K562 (cell line): ENCODE data around the gene GOLGA8A. TPM values are rescaled to one million over a fixed set of nuclear protein-coding genes. Genes with fewer than 3 reads are reported as not detected.

Experiments
- CREB1 ChIP-seq, 2 experiments: sonication (generic) in 1 of 2; formaldehyde crosslinking in 1 of 2; IDR thresholded peaks; 2 replicates each; pipeline versions ENCODE4 v1.6.1 to v1.8.0; 2012 to 2022; ENCODE audit warnings: inconsistent platforms in 1 of 2, mild to moderate bottlenecking in 1 of 2, missing genetic modification reagents in 1 of 2, moderate library complexity in 1 of 2
- DACH1 ChIP-seq: fragments of 450-650 bp; IDR thresholded peaks from 2 replicates; pipeline ENCODE4 v1.6.1; 2018; ENCODE audit not compliant: partially characterized antibody
- DMBX1 ChIP-seq: fragments of 250-450 bp; sonication (Bioruptor Pico); IDR thresholded peaks from 2 replicates; pipeline ENCODE4 v1.8.0; 2022; ENCODE audit warnings: inconsistent platforms, mild to moderate bottlenecking, moderate library complexity, borderline replicate concordance
- EP300 ChIP-seq: IDR thresholded peaks from 2 replicates; pipeline ENCODE4 v1.6.1; 2012; ENCODE audit warnings: low read length, improper control_type of control experiment
- HDAC3 ChIP-seq: fragments of 450-650 bp; IDR thresholded peaks from 2 replicates; pipeline ENCODE4 v1.6.1; 2018; ENCODE audit warnings: borderline replicate concordance, mild to moderate bottlenecking, moderate library complexity; ENCODE audit not compliant: partially characterized antibody
- HMBOX1 ChIP-seq: sonication (generic); IDR thresholded peaks from 2 replicates; pipeline ENCODE4 v1.6.1; 2016
- HSF4 ChIP-seq: fragments of 250-450 bp; sonication (Bioruptor Pico); IDR thresholded peaks from 2 replicates; pipeline ENCODE4 v2.1.2; 2022; ENCODE audit warnings: mild to moderate bottlenecking, moderate library complexity, borderline replicate concordance
- JUN ChIP-seq, 2 experiments: sonication (generic) in 1 of 2; formaldehyde crosslinking in 1 of 2; IDR thresholded peaks; 2 replicates each; pipeline versions ENCODE4 v1.6.1 to v1.8.0; 2012 to 2022; ENCODE audit warnings: borderline replicate concordance in 2 of 2, mild to moderate bottlenecking in 2 of 2, improper control_type of control experiment in 1 of 2, low read depth in 1 of 2, low read length in 1 of 2, missing genetic modification reagents in 1 of 2
- NRF1 ChIP-seq, 2 experiments: fragments of 450-650 bp; IDR thresholded peaks in 1 of 2; conservative IDR thresholded peaks in 1 of 2; 2 replicates each; pipeline ENCODE4 v1.6.1; 2014; ENCODE audit warnings: mild to moderate bottlenecking in 2 of 2
- PHB2 ChIP-seq: fragments of 450-650 bp; IDR thresholded peaks from 2 replicates; pipeline ENCODE4 v1.6.1; 2017; ENCODE audit warnings: low read depth
- SIX5 ChIP-seq, 2 experiments: IDR thresholded peaks; 2 replicates each; pipeline ENCODE4 v1.6.1; 2011; ENCODE audit warnings: low read length in 2 of 2, borderline replicate concordance in 1 of 2, low read depth in 1 of 2, mild to moderate bottlenecking in 1 of 2, moderate library complexity in 1 of 2; ENCODE audit not compliant: insufficient read depth in 1 of 2
- SMAD3 ChIP-seq: fragments of 450-650 bp; formaldehyde crosslinking; conservative IDR thresholded peaks from 2 replicates; pipeline ENCODE4 v1.4.0; 2020; ENCODE audit warnings: mild to moderate bottlenecking
- TCF15 ChIP-seq: fragments of 250-450 bp; sonication (Bioruptor Pico); IDR thresholded peaks from 2 replicates; pipeline ENCODE4 v1.8.0; 2022; ENCODE audit warnings: moderate library complexity, mild to moderate bottlenecking, inconsistent platforms
- THAP7 ChIP-seq: fragments of 250-450 bp; sonication (Bioruptor Pico); IDR thresholded peaks from 2 replicates; pipeline ENCODE4 v1.5.0; 2021
- U2AF1 ChIP-seq: fragments of 200-400 bp; formaldehyde crosslinking; optimal IDR thresholded peaks from 2 replicates; pipeline ENCODE3; 2017; ENCODE audit warnings: mild to moderate bottlenecking, low read depth, low read length, moderate library complexity
- ZNF134 ChIP-seq: fragments of 250-450 bp; sonication (Bioruptor Pico); conservative IDR thresholded peaks from 2 replicates; pipeline ENCODE4 v1.4.0; 2020
- ZNF277 ChIP-seq: fragments of 250-450 bp; sonication (Bioruptor Pico); IDR thresholded peaks from 2 replicates; pipeline ENCODE4 v1.8.0; 2022; ENCODE audit warnings: inconsistent platforms, mild to moderate bottlenecking, moderate library complexity, borderline replicate concordance
- ZNF609 ChIP-seq: sonication (generic); formaldehyde crosslinking; IDR thresholded peaks from 2 replicates; pipeline ENCODE4 v1.8.1; 2023; ENCODE audit warnings: missing genetic modification reagents, mild to moderate bottlenecking, borderline replicate concordance
- polyA plus RNA-seq, 8 experiments: library from polyadenylated mRNA; depleted of rRNA in 4 of 8; stranded (reverse) in 5 of 8; unstranded in 3 of 8; fragments of >200 nt; fragmentation: Nextera tagmentation in 2 of 8; fragmentation: Illumina TruSeq in 1 of 8; extraction: Ambion mirVana in 2 of 8; extraction: Trizol in 1 of 8; gene quantifications; 2 replicates each; pipeline versions ENCODE4 v1.2.1 to v1.2.3, GENCODE V29; 2011 to 2014; ENCODE audit warnings: inconsistent platforms in 1 of 8, missing spikeins in 1 of 8
- total RNA-seq, 7 experiments: library from RNA; depleted of rRNA in 6 of 7; stranded (reverse); fragments of >200 nt in 6 of 7; fragmentation: Illumina TruSeq in 2 of 7; extraction: Trizol in 2 of 7; gene quantifications; 2 replicates each; pipeline versions ENCODE4 v1.2.1 to v1.2.3, GENCODE V29; 2011 to 2021; ENCODE audit warnings: low replicate concordance in 1 of 7

GOLGA8A gene
- total and polyA plus RNA-seq, 9 of the 15 experiments (the other 6 are each of a cell fraction or from before 2014, with no cell fraction given), result 11.2 to 191 (median 56.3) TPM

GRCh38 chr15:34437687-34438086 lies at the start of gene GOLGA8A (continued):
- TF ChIP-seq CREB1 (IDR thresholded peaks at IDR 0.05) (no peak), CREB1 (CRISPR knock-in tag; IDR thresholded peaks at IDR 0.05) (no peak), NRF1 (conservative IDR thresholded peaks at IDR 0.05 in 1 of 2, IDR thresholded peaks at IDR 0.05 in 1 of 2) (peak; percentile 93 to 94), U2AF1 (no peak), HDAC3 (no peak), ZNF277 (no peak), PHB2 (no peak), THAP7 (CRISPR knock-in tag) (no peak), DACH1 (no peak), JUN (IDR thresholded peaks at IDR 0.05; ENCODE audit: borderline replicate concordance, low read depth, low read length) (peak; percentile 52; the same call in 1 of the 2 replicates), JUN (CRISPR knock-in tag; IDR thresholded peaks at IDR 0.05; ENCODE audit: borderline replicate concordance) (no peak), SIX5 (IDR thresholded peaks at IDR 0.05; ENCODE audit: borderline replicate concordance in 1 of 2, insufficient read depth in 1 of 2, low read depth in 1 of 2, low read length in 2 of 2) (no peak), DMBX1 (CRISPR knock-in tag) (no peak), EP300 (no peak), ZNF609 (CRISPR knock-in tag) (no peak), HSF4 (CRISPR knock-in tag) (no peak), TCF15 (no peak), SMAD3 (CRISPR knock-in tag) (no peak), ZNF134 (CRISPR knock-in tag) (no peak), HMBOX1 (no peak)
